Measurements from ENCODE around the gene SLC35C1.

DNA sequence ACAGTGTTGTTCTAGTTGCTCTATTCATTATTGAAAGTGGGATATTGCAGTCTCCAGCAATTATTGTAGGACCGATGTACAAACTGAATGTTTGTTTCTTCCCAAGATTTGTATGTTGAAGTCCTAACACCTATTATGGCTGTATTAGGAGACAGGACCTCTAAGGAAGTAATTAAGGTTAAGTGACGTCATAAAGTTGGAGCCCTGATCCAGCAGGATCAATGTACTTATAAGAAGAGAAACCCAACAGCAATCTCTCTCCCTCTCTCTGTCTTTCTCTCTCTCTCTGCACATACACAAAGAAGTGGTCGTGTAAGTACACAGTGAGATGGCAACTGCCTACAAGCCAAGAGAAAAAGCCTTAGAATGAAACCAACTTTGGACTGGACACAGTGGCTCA is 16.1 kb upstream of the SLC35C1 start:
- no peak for TF ChIP-seq ZNF785 (CRISPR knock-in tag; IDR thresholded peaks at IDR 0.05)
- TF ChIP-seq ZNF239 (CRISPR knock-in tag; IDR thresholded peaks at IDR 0.05), result no peak

Data from K562 (cell line).